WTC11 (cell line): ENCODE measurements around the gene PAM. TPM values are rescaled to one million over a fixed set of nuclear protein-coding genes. Genes with fewer than 3 reads are reported as not detected.

Experiments used
- ATAC-seq: fragments of 200-7000 bp; cut with Tn5 transposase; 2 replicates; pipeline ENCODE4 v1.10.0; 2021; ENCODE audit warnings: mild to moderate bottlenecking, moderate library complexity
- CTCF ChIA-PET: fragments of 300-600 bp; sonication (Branson Sonifier 250); formaldehyde crosslinking; loops from one replicate; lab custom pipeline; 2021; ENCODE audit warnings: antibody characterized with exemption; lab: Charles Lee
- POLR2A ChIA-PET: fragments of 350-600 bp; sonication (Branson Sonifier 250); formaldehyde crosslinking; loops from one replicate; lab custom pipeline; 2021; ENCODE audit warnings: antibody characterized with exemption; lab: Charles Lee
- DNase-seq: peaks from one replicate; pipeline ENCODE4 v3.0.0; 2021; ENCODE audit warnings: low spot score
- H3K27ac Mint-ChIP-seq: 2 replicates; pipeline ENCODE4 v1.8.0; 2021; ENCODE audit warnings: mixed read lengths
- H3K27me3 Mint-ChIP-seq: 2 replicates; pipeline ENCODE4 v1.8.0; 2021; ENCODE audit warnings: low read depth, mild to moderate bottlenecking, moderate library complexity, mixed read lengths
- H3K36me3 Mint-ChIP-seq: 2 replicates; pipeline ENCODE4 v1.8.0; 2021; ENCODE audit warnings: mixed read lengths
- H3K4me1 Mint-ChIP-seq: 2 replicates; pipeline ENCODE4 v1.8.0; 2022; ENCODE audit warnings: mixed read lengths
- H3K4me3 Mint-ChIP-seq: 2 replicates; pipeline ENCODE4 v1.8.0; 2021; ENCODE audit warnings: mild to moderate bottlenecking, moderate library complexity, mixed read lengths
- H3K9me3 Mint-ChIP-seq: 2 replicates; pipeline ENCODE4 v1.8.0; 2021; ENCODE audit warnings: mixed read lengths
- ATF3 ChIP-seq: sonication (generic); formaldehyde crosslinking; conservative IDR thresholded peaks from 2 replicates; pipeline ENCODE4 v1.8.1; 2022; ENCODE audit warnings: mild to moderate bottlenecking, missing genetic modification reagents
- ATF6 ChIP-seq: sonication (generic); formaldehyde crosslinking; IDR thresholded peaks from 2 replicates; pipeline ENCODE4 v1.8.1; 2023; ENCODE audit warnings: mild to moderate bottlenecking, missing genetic modification reagents
- ETV6 ChIP-seq: sonication (generic); formaldehyde crosslinking; IDR thresholded peaks from 2 replicates; pipeline ENCODE4 v1.8.1; 2022; ENCODE audit warnings: mild to moderate bottlenecking, missing genetic modification reagents
- JUN ChIP-seq: sonication (generic); formaldehyde crosslinking; IDR thresholded peaks from 2 replicates; pipeline ENCODE4 v1.8.0; 2023; ENCODE audit warnings: mild to moderate bottlenecking, missing genetic modification reagents
- KAT7 ChIP-seq: sonication (generic); formaldehyde crosslinking; IDR thresholded peaks from 2 replicates; pipeline ENCODE4 v1.8.1; 2023; ENCODE audit warnings: missing genetic modification reagents, mild to moderate bottlenecking, borderline replicate concordance
- MXD4 ChIP-seq: fragments of 250-450 bp; sonication (Bioruptor Pico); IDR thresholded peaks from 2 replicates; pipeline ENCODE4 v1.8.0; 2021; ENCODE audit warnings: mild to moderate bottlenecking, moderate library complexity, borderline replicate concordance
- NFATC4 ChIP-seq: fragments of 250-450 bp; sonication (Bioruptor Pico); IDR thresholded peaks from 2 replicates; pipeline ENCODE4 v1.9.0; 2021; ENCODE audit warnings: mild to moderate bottlenecking
- NR2C2 ChIP-seq: sonication (generic); formaldehyde crosslinking; IDR thresholded peaks from 2 replicates; pipeline ENCODE4 v1.8.0; 2022; ENCODE audit warnings: mild to moderate bottlenecking, missing genetic modification reagents
- OVOL2 ChIP-seq: fragments of 250-450 bp; sonication (Bioruptor Pico); IDR thresholded peaks from 2 replicates; pipeline ENCODE4 v1.9.0; 2021; ENCODE audit warnings: mild to moderate bottlenecking, borderline replicate concordance
- SMAD4 ChIP-seq: sonication (generic); formaldehyde crosslinking; IDR thresholded peaks from 2 replicates; pipeline ENCODE4 v1.8.0; 2022; ENCODE audit warnings: mild to moderate bottlenecking, missing genetic modification reagents
- TEAD1 ChIP-seq: sonication (generic); formaldehyde crosslinking; IDR thresholded peaks from 2 replicates; pipeline ENCODE4 v1.8.0; 2022; ENCODE audit warnings: mild to moderate bottlenecking, missing genetic modification reagents
- TP53 ChIP-seq: sonication (generic); formaldehyde crosslinking; IDR thresholded peaks from 2 replicates; pipeline ENCODE4 v1.8.1; 2023; ENCODE audit warnings: mild to moderate bottlenecking, missing genetic modification reagents
- USF1 ChIP-seq: sonication (generic); formaldehyde crosslinking; IDR thresholded peaks from 2 replicates; pipeline ENCODE4 v1.8.0; 2022; ENCODE audit warnings: mild to moderate bottlenecking, missing genetic modification reagents
- ZBTB43 ChIP-seq: sonication (generic); formaldehyde crosslinking; IDR thresholded peaks from 2 replicates; pipeline ENCODE4 v1.8.1; 2023; ENCODE audit warnings: mild to moderate bottlenecking, missing genetic modification reagents
- ZNF416 ChIP-seq: fragments of 250-450 bp; sonication (Bioruptor Pico); IDR thresholded peaks from 2 replicates; pipeline ENCODE4 v1.9.0; 2021; ENCODE audit warnings: mild to moderate bottlenecking, inconsistent platforms
- ZNF423 ChIP-seq: fragments of 250-450 bp; sonication (Bioruptor Pico); IDR thresholded peaks from 2 replicates; pipeline ENCODE4 v2.1.2; 2022; ENCODE audit warnings: mild to moderate bottlenecking, moderate library complexity
- ZNF512 ChIP-seq: sonication (generic); formaldehyde crosslinking; IDR thresholded peaks from 2 replicates; pipeline ENCODE4 v1.8.1; 2022; ENCODE audit warnings: missing genetic modification reagents, borderline replicate concordance
- ZNF671 ChIP-seq: fragments of 250-450 bp; sonication (Bioruptor Pico); IDR thresholded peaks from 2 replicates; pipeline ENCODE4 v1.8.0; 2021; ENCODE audit warnings: mild to moderate bottlenecking
- total RNA-seq: library from RNA; stranded (reverse); gene quantifications from 3 replicates; pipeline ENCODE4 v1.2.3, GENCODE V29; 2021
- TF ChIP-seq, protein P1 (sequence below): sonication (generic); formaldehyde crosslinking; IDR thresholded peaks from 2 replicates; pipeline ENCODE4 v1.8.0; 2023; ENCODE audit warnings: missing genetic modification reagents, mild to moderate bottlenecking, borderline replicate concordance
- TF ChIP-seq, protein P2 (sequence below): sonication (generic); formaldehyde crosslinking; IDR thresholded peaks from 2 replicates; pipeline ENCODE4 v1.8.0; 2022; ENCODE audit warnings: mild to moderate bottlenecking, missing genetic modification reagents
- TF ChIP-seq, protein P3 (sequence below): sonication (generic); formaldehyde crosslinking; IDR thresholded peaks from 2 replicates; pipeline ENCODE4 v1.8.0; 2023; ENCODE audit warnings: missing genetic modification reagents
- TF ChIP-seq, protein P4 (sequence below): sonication (generic); formaldehyde crosslinking; IDR thresholded peaks from 2 replicates; pipeline ENCODE4 v1.8.1; 2022; ENCODE audit warnings: mild to moderate bottlenecking, missing genetic modification reagents, moderate library complexity, borderline replicate concordance

The PAM gene
- total RNA-seq, 1 experiment from 2014 or later: 52.3 TPM

DNA sequence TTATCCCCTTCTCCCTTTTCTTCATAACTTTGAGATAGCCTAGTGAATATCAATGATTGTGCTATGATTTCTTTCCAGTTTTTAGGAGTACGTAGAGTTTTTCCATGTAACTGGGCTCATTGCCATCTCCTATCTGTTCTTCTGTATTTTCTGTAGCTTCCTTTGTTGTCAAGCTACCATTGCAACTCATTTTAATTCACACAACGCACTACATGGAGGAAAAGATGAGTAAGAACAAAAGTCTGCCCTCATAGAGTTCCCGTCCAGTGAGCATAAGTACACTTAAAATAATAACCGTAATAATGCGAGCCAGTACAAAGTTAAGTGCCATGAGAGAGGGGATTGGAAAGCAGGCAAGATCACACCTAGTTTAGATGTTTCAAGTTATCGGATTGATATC is 177.7 kb downstream of the PAM start (continued):
- TF ChIP-seq, protein P1, sequence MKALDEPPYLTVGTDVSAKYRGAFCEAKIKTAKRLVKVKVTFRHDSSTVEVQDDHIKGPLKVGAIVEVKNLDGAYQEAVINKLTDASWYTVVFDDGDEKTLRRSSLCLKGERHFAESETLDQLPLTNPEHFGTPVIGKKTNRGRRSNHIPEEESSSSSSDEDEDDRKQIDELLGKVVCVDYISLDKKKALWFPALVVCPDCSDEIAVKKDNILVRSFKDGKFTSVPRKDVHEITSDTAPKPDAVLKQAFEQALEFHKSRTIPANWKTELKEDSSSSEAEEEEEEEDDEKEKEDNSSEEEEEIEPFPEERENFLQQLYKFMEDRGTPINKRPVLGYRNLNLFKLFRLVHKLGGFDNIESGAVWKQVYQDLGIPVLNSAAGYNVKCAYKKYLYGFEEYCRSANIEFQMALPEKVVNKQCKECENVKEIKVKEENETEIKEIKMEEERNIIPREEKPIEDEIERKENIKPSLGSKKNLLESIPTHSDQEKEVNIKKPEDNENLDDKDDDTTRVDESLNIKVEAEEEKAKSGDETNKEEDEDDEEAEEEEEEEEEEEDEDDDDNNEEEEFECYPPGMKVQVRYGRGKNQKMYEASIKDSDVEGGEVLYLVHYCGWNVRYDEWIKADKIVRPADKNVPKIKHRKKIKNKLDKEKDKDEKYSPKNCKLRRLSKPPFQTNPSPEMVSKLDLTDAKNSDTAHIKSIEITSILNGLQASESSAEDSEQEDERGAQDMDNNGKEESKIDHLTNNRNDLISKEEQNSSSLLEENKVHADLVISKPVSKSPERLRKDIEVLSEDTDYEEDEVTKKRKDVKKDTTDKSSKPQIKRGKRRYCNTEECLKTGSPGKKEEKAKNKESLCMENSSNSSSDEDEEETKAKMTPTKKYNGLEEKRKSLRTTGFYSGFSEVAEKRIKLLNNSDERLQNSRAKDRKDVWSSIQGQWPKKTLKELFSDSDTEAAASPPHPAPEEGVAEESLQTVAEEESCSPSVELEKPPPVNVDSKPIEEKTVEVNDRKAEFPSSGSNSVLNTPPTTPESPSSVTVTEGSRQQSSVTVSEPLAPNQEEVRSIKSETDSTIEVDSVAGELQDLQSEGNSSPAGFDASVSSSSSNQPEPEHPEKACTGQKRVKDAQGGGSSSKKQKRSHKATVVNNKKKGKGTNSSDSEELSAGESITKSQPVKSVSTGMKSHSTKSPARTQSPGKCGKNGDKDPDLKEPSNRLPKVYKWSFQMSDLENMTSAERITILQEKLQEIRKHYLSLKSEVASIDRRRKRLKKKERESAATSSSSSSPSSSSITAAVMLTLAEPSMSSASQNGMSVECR (CRISPR knock-in tag): no peak
- TF ChIP-seq MXD4 (CRISPR knock-in tag): no peak
- TF ChIP-seq, protein P2, sequence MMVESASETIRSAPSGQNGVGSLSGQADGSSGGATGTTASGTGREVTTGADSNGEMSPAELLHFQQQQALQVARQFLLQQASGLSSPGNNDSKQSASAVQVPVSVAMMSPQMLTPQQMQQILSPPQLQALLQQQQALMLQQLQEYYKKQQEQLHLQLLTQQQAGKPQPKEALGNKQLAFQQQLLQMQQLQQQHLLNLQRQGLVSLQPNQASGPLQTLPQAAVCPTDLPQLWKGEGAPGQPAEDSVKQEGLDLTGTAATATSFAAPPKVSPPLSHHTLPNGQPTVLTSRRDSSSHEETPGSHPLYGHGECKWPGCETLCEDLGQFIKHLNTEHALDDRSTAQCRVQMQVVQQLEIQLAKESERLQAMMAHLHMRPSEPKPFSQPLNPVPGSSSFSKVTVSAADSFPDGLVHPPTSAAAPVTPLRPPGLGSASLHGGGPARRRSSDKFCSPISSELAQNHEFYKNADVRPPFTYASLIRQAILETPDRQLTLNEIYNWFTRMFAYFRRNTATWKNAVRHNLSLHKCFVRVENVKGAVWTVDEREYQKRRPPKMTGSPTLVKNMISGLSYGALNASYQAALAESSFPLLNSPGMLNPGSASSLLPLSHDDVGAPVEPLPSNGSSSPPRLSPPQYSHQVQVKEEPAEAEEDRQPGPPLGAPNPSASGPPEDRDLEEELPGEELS (CRISPR knock-in tag): no peak
- TF ChIP-seq, protein P3, sequence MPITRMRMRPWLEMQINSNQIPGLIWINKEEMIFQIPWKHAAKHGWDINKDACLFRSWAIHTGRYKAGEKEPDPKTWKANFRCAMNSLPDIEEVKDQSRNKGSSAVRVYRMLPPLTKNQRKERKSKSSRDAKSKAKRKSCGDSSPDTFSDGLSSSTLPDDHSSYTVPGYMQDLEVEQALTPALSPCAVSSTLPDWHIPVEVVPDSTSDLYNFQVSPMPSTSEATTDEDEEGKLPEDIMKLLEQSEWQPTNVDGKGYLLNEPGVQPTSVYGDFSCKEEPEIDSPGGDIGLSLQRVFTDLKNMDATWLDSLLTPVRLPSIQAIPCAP (CRISPR knock-in tag): no peak
- no peak for TF ChIP-seq SMAD4 (CRISPR knock-in tag)
- TF ChIP-seq ZNF423 (CRISPR knock-in tag): no peak
- TF ChIP-seq OVOL2 (CRISPR knock-in tag): no peak

- Mint-ChIP-seq H3K9me3 (no peaks in the 10 kb centered on the region), H3K4me3 (no peak overlapping the region), H3K27ac (no peak overlapping the region), H3K4me1 (peaks cover 12% of the 10 kb centered on the region), H3K36me3 (no peaks in the 10 kb centered on the region), H3K27me3 (no peaks in the 10 kb centered on the region)
- ChIA-PET POLR2A (no interaction called here), CTCF (no interaction called here)
- ATAC-seq (no peak), DNase-seq (no peak)
- TF ChIP-seq ETV6 (no peak), ZNF416 (CRISPR knock-in tag) (no peak), KAT7 (no peak), NR2C2 (CRISPR knock-in tag) (no peak), JUN (CRISPR knock-in tag) (no peak), ZNF512 (CRISPR knock-in tag) (no peak), ZBTB43 (CRISPR knock-in tag) (no peak), TP53 (CRISPR knock-in tag) (no peak), NFATC4 (no peak), ATF3 (CRISPR knock-in tag) (no peak), ZNF671 (CRISPR knock-in tag) (no peak), ATF6 (no peak), USF1 (CRISPR knock-in tag) (no peak), TEAD1 (CRISPR knock-in tag) (no peak)
- TF ChIP-seq, protein P4, sequence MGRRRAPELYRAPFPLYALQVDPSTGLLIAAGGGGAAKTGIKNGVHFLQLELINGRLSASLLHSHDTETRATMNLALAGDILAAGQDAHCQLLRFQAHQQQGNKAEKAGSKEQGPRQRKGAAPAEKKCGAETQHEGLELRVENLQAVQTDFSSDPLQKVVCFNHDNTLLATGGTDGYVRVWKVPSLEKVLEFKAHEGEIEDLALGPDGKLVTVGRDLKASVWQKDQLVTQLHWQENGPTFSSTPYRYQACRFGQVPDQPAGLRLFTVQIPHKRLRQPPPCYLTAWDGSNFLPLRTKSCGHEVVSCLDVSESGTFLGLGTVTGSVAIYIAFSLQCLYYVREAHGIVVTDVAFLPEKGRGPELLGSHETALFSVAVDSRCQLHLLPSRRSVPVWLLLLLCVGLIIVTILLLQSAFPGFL (CRISPR knock-in tag): no peak
These were observed 178.2 kb downstream of the PAM start for GRCh38 chr5:102933316-102933715.
